Smooth muscle cell of the pulmonary artery (primary cell): ENCODE measurements around the gene CDC42SE2. TPM values are rescaled to one million over a fixed set of nuclear protein-coding genes. Genes with fewer than 3 reads are reported as not detected.

Experiments used
- total RNA-seq: library from RNA; depleted of rRNA; stranded (reverse); fragments of >200 nt; gene quantifications from 2 replicates; pipeline ENCODE4 v1.2.3, GENCODE V29; 2014

The CDC42SE2 gene
- 19.7 and 20.1 TPM in 2 replicates for total RNA-seq

DNA sequence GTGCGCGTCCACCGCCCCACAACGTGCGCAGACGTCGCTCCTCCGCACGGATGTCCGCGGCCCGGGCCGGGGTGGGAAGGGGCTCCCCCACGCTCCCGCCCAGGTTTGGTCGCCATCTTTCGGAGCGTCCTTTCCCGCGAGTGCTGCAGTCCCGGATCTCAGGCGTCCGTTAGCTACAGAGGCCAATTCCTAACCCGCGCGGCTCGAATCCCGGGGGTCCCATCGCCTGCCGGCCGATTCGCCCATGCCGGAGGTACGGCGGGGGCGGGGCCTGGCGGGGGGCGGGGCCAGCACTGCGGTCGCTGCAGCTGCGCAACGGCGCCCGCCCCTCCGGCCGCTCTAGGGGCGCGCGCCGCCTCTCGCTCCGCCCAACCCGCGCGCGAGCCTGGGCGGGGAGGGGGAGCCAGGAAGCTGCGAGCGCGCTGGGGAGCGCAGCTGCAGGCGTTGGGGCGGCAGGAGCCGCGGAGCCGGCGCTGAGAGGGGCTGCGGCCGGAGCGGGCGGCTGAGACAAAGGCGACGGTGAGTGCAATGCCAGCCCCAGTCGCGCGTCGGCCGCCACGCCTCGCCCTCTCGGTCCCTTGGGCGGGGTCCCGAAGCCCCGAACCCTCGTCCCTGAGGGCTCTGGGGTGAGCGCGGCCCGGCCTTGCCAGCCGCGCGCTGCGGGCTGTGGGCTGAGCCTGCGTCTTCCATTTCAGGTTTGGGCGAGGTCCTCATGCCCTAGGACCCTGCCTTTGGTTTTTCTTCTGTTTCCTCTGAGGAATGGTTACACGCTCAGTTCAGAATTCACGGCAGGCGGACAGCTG, at the start of gene CDC42SE2:
CDC42SE2 (plus strand) TSS at position 406 of the 803 bp plus-strand sequence. CDS start 95,441 bp downstream, outside the sequence.

Other genes starting within 250 kb of the CDC42SE2 start
- 91.1 and 104 TPM in 2 replicates for gene HINT1, start 98.8 kb upstream of the CDC42SE2 start, total RNA-seq
- 8.4 and 12.1 TPM in 2 replicates for gene LYRM7, start 93.1 kb upstream of the CDC42SE2 start, total RNA-seq